ENCODE data around the gene ATXN1.

DNA sequence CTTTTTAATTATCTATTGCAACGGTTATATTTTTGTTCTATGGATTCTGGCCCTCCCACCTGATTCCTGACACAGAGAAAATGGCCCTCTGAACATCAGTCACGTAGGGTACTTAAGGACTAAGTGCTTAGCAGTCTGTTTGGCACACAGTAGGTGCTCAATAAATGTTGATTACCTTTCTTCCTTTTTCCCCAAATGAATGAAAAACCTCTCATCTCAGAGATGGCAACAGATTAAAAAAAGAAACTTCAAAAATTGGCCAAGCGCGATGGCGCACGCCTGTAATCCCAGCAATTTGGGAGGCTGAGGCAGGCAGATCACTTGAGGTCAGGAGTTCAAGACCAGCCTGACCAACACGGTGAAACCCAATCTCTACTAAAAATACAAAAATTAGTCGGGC lies 31.5 kb downstream of the ATXN1 start:
- TF ChIP-seq, protein P1, sequence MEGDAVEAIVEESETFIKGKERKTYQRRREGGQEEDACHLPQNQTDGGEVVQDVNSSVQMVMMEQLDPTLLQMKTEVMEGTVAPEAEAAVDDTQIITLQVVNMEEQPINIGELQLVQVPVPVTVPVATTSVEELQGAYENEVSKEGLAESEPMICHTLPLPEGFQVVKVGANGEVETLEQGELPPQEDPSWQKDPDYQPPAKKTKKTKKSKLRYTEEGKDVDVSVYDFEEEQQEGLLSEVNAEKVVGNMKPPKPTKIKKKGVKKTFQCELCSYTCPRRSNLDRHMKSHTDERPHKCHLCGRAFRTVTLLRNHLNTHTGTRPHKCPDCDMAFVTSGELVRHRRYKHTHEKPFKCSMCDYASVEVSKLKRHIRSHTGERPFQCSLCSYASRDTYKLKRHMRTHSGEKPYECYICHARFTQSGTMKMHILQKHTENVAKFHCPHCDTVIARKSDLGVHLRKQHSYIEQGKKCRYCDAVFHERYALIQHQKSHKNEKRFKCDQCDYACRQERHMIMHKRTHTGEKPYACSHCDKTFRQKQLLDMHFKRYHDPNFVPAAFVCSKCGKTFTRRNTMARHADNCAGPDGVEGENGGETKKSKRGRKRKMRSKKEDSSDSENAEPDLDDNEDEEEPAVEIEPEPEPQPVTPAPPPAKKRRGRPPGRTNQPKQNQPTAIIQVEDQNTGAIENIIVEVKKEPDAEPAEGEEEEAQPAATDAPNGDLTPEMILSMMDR (IDR thresholded peaks at IDR 0.05), result no peak
- no peak for TF ChIP-seq EP300 (IDR thresholded peaks at IDR 0.05)
